ENCODE measurements around the gene SAMD4B.
A peak's percentile ranks its signal among the peaks of the same experiment; 100 is the strongest.

SAMD4B gene

GRCh38 chr19:39403331-39404312 is 61.4 kb downstream of the SAMD4B start:
- no peaks in the 10 kb centered on the region for H3K9me2 ChIP-seq (replicated peaks; ENCODE audit: insufficient read depth, low read length)
- H3K27ac ChIP-seq (ENCODE audit: low read length), result peak overlapping the region; percentile 100
- DNase-seq, result peak; percentile 89
- peaks cover 82% of the 10 kb centered on the region for H3F3A ChIP-seq (ENCODE audit: insufficient read depth, low read length)
- no peaks in the 10 kb centered on the region for H3K27me3 ChIP-seq (replicated peaks; ENCODE audit: insufficient read depth, low read length)
- peaks cover 10% of the 10 kb centered on the region; the same call in 1 of the 2 replicates for H3K36me3 ChIP-seq (replicated peaks; ENCODE audit: insufficient read depth, low read length)
- H2AFZ ChIP-seq (ENCODE audit: low read length), result no peak overlapping the region
- peaks cover 37% of the 10 kb centered on the region for H3K4me1 ChIP-seq (ENCODE audit: low read length)
- peaks cover 17% of the 10 kb centered on the region; the same call in 1 of the 2 replicates for H4K20me1 ChIP-seq (ENCODE audit: insufficient read depth, low read length)
- H3K4me3 ChIP-seq (ENCODE audit: low read length), result peak overlapping the region; percentile 60
- peak overlapping the region; percentile 94 for H3K4me2 ChIP-seq (ENCODE audit: low read depth, low read length)
- H3K9ac ChIP-seq (ENCODE audit: low read length), result peak overlapping the region; percentile 100
- no peak for TF ChIP-seq EZH2phosphoT487 (IDR thresholded peaks at IDR 0.05; ENCODE audit: low read length)
- TF ChIP-seq EZH2 (optimal IDR thresholded peaks at IDR 0.05; ENCODE audit: low read depth, low read length), result no peak
- TF ChIP-seq CTCF (IDR thresholded peaks at IDR 0.05; ENCODE audit: low read length), result no peak
- H3K9me3 ChIP-seq (replicated peaks; ENCODE audit: insufficient read depth, low read length), result no peaks in the 10 kb centered on the region
- peaks cover 20% of the 10 kb centered on the region for H3K79me2 ChIP-seq (ENCODE audit: low read length)

GRCh38 chr19:39405261-39405957 is 63.2 kb downstream of the SAMD4B start:
- DNase-seq, result peak; percentile 77
- Histone ChIP-seq H3K27me3 (replicated peaks; ENCODE audit: insufficient read depth, low read length) (no peaks in the 10 kb centered on the region), H3F3A (ENCODE audit: insufficient read depth, low read length) (peaks cover 94% of the 10 kb centered on the region), H3K9me2 (replicated peaks; ENCODE audit: insufficient read depth, low read length) (no peaks in the 10 kb centered on the region), H3K9ac (ENCODE audit: low read length) (peak overlapping the region; percentile 100), H4K20me1 (ENCODE audit: insufficient read depth, low read length) (peaks cover 20% of the 10 kb centered on the region; the same call in 1 of the 2 replicates), H3K36me3 (replicated peaks; ENCODE audit: insufficient read depth, low read length) (peaks cover 12% of the 10 kb centered on the region; the same call in 1 of the 2 replicates), H3K79me2 (ENCODE audit: low read length) (peaks cover 24% of the 10 kb centered on the region), H3K4me3 (ENCODE audit: low read length) (peak overlapping the region; percentile 98), H3K4me1 (ENCODE audit: low read length) (peaks cover 38% of the 10 kb centered on the region), H3K27ac (ENCODE audit: low read length) (peak overlapping the region; percentile 100), H3K4me2 (ENCODE audit: low read depth, low read length) (peak overlapping the region; percentile 94), H2AFZ (ENCODE audit: low read length) (no peak overlapping the region), H3K9me3 (replicated peaks; ENCODE audit: insufficient read depth, low read length) (no peaks in the 10 kb centered on the region)
- TF ChIP-seq EZH2phosphoT487 (IDR thresholded peaks at IDR 0.05; ENCODE audit: low read length) (no peak), CTCF (IDR thresholded peaks at IDR 0.05; ENCODE audit: low read length) (no peak), EZH2 (optimal IDR thresholded peaks at IDR 0.05; ENCODE audit: low read depth, low read length) (no peak)

- Histone ChIP-seq H4K20me1 (ENCODE audit: insufficient read depth, low read length) (peaks cover 20% of the 10 kb centered on the region; the same call in 1 of the 2 replicates), H3F3A (ENCODE audit: insufficient read depth, low read length) (peaks cover 95% of the 10 kb centered on the region), H3K27me3 (replicated peaks; ENCODE audit: insufficient read depth, low read length) (no peaks in the 10 kb centered on the region), H3K4me2 (ENCODE audit: low read depth, low read length) (peak overlapping the region; percentile 94), H3K4me1 (ENCODE audit: low read length) (peaks cover 41% of the 10 kb centered on the region), H3K36me3 (replicated peaks; ENCODE audit: insufficient read depth, low read length) (peaks cover 12% of the 10 kb centered on the region; the same call in 1 of the 2 replicates), H3K9me3 (replicated peaks; ENCODE audit: insufficient read depth, low read length) (no peaks in the 10 kb centered on the region), H3K9ac (ENCODE audit: low read length) (peak overlapping the region; percentile 100), H2AFZ (ENCODE audit: low read length) (no peak overlapping the region), H3K79me2 (ENCODE audit: low read length) (peaks cover 24% of the 10 kb centered on the region), H3K9me2 (replicated peaks; ENCODE audit: insufficient read depth, low read length) (no peaks in the 10 kb centered on the region), H3K4me3 (ENCODE audit: low read length) (peak overlapping the region; percentile 98), H3K27ac (ENCODE audit: low read length) (peak overlapping the region; percentile 100)
- TF ChIP-seq EZH2 (optimal IDR thresholded peaks at IDR 0.05; ENCODE audit: low read depth, low read length) (no peak), CTCF (IDR thresholded peaks at IDR 0.05; ENCODE audit: low read length) (no peak), EZH2phosphoT487 (IDR thresholded peaks at IDR 0.05; ENCODE audit: low read length) (no peak)
- DNase-seq, result peak; percentile 81
Measured at GRCh38 chr19:39405958-39406655, 63.9 kb downstream of the SAMD4B start.
